GM19438 (cell line): Measurements from ENCODE around the gene RPS6KB1.
"Not testable (repeated sequence)": the region's sequence is repeated elsewhere in the genome, so short reads cannot be mapped to it uniquely, and the experiment has no call there.

Source experiments
- ATAC-seq: cut with Tn5 transposase; IDR thresholded peaks from one replicate; pipeline ENCODE4 v1.9.1; 2021; ENCODE audit warnings: low read depth; ENCODE audit not compliant: unreplicated experiment

RPS6KB1 gene

GRCh38 chr17:59933317-59933716 is 40.4 kb downstream of the RPS6KB1 start:
- ATAC-seq = not testable (repeated sequence)

DNA sequence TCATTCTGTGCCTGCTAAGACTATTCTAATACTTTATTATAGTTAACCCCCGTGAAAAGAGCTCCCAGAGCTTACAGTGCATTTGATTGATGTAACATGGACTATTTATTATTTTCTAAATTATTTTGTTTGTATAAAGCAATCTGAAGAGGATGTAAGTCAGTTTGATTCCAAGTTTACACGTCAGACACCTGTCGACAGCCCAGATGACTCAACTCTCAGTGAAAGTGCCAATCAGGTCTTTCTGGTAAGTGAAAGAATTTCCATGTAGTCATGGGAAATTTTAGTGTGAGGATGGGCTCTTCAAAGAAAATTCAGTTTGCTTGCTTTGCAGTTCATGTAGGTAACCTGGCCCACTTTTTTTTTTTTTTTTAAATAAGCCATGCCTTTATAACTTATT is 47.8 kb downstream of the RPS6KB1 start:
- not testable (repeated sequence) for ATAC-seq

DNA sequence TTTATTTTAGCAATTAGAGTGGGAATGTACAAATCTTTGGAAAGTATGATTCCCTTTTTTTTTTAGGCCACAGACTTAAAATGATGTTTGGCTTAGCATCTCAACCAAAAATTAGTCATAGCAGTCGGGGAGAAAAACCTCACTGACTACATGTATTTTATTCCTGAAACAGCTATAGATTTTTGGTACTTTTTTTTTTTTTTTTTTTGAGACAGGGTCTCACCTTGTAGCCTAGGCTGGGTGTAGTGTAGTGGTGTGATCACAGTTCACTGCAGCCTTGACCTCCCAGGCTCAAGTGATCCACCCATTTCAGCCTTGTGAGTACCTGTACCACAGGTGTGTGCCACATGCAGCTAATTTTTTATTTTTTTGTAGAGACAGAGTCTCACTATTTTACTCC is 48.2 kb downstream of the RPS6KB1 start:
- ATAC-seq = no peak

- ATAC-seq = not testable (repeated sequence)
Observed at GRCh38 chr17:59946433-59946832, 53.5 kb downstream of the RPS6KB1 start.

GRCh38 chr17:59947310-59947709 is 54.4 kb downstream of the RPS6KB1 start:
- not testable (repeated sequence) for ATAC-seq

DNA sequence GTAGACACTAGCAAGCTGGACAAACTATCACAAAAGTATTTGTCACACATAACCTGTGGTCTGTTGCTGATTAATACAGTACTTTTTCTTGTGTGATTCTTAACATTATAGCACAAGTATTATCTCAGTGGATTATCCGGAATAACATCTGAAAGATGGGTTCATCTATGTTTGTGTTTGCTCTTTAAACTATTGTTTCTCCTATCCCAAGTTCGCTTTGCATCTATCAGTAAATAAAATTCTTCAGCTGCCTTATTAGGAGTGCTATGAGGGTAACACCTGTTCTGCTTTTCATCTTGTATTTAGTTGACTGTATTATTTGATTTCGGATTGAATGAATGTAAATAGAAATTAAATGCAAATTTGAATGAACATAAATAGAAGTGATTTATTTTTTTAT is 57.1 kb downstream of the RPS6KB1 start:
- no peak for ATAC-seq

GRCh38 chr17:59954856-59955255 is 61.9 kb downstream of the RPS6KB1 start:
- no peak for ATAC-seq

GRCh38 chr17:59959574-59959973 is 66.7 kb downstream of the RPS6KB1 start:
- ATAC-seq = not testable (repeated sequence)

DNA sequence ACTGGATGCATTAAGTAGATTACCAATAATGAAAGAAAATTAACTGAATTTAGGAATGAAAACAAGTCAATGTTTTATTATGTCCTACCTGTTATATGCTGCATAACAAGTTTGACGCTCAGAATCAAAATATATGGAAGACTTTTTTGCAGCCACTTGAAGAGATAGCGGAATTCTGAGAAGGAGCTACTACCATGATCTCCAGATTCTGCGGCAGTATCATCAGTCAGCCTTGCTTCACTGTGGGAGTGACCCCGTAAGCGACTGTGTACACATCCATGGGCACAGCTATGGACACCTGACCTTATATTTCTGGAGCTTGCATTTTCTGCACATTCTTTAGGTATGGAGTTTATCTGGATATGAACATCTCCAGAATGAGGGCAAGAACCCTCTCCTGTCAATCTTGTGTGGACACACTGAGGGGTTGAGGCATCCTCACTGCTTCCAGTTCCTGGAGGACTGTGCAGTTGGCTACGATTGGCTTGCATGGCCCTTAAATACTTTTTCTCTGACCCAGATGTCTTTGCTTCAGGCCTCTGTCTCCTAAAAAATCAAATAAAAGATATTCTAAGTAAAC is 69.9 kb downstream of the RPS6KB1 start:
- no peak for ATAC-seq

DNA sequence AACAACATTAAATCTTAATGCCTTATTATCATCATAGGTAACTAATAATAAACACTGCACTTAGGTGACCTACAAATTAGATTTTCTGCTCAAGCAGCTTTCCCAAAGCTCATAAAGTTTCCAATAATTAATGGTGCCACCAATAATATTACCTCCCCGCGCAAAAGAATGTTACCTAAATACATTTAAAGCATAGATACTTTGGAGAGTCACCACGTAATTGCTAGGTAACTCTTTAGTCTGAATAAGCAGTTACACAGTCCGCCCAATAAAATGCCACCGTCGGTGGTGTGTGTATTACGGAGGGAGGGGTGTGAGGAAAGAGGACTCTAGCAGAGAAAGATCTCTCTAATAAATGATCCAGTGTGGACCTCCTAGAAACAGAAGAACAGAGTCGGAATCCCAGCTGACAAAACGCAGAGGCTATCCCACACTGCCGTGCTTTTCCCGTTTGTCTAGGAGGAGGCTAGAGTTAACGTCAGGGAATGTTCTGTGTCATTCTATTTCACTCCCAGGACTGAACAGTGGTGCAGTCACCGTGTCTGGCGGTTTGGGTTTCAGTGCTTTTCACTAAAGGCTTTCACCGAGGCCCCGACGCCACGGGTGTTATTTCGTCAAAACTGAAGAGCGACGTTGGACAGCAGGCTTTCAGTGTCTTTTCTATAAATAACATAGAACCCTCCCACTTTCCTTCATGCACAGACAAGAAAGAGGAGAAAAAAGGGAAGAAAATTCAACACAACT is 71.0 kb downstream of the RPS6KB1 start:
- peak; percentile 58 for ATAC-seq

- ATAC-seq = peak; percentile 80
Observed at GRCh38 chr17:59964482-59965328, 71.8 kb downstream of the RPS6KB1 start, which contains the start of gene RNFT1. Gene RNFT1 (minus strand): TSS chr17:59964740. CDS start chr17:59964663, 77 bp downstream.

DNA sequence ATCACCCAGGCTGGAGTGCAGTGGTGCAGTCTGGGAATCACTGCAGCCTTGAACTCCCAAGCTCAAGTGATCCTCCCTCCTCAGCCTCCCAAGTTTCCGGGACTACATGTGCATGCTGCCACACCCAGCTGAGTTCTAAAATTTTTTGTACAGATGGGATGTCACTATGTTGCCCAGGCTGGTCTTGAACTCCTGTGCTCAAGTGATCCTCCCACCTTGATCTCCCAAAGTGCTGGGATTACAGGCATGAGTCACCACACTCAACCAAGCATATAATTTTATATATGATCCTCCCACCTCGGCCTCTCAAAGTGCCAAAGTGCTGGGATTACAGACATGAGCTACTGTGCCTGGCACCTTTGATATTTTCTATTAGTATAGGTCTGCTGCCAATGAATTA is 78.8 kb downstream of the RPS6KB1 start:
- ATAC-seq = not testable (repeated sequence)

DNA sequence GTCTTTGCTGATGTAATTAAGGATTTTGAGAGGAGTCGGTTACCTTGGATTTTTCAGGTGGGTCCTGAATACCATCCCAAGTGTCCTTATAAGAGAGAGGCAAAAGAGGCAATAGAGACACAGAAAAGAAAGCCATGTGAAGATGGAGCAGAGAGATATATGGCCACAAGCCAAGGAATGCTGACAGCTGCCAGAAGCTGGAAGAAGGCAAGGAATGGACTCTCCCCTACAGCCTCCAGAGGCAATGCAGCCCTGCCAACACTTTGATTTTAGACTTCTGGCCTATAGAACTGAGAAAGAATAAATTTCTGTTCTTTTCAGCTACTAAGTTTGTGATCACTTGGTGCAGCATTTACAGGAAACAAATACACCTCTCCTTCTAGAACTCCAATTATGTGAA is 79.9 kb downstream of the RPS6KB1 start:
- no peak for ATAC-seq

- not testable (repeated sequence) for ATAC-seq
Observed at GRCh38 chr17:59973483-59973882, 80.6 kb downstream of the RPS6KB1 start.

DNA sequence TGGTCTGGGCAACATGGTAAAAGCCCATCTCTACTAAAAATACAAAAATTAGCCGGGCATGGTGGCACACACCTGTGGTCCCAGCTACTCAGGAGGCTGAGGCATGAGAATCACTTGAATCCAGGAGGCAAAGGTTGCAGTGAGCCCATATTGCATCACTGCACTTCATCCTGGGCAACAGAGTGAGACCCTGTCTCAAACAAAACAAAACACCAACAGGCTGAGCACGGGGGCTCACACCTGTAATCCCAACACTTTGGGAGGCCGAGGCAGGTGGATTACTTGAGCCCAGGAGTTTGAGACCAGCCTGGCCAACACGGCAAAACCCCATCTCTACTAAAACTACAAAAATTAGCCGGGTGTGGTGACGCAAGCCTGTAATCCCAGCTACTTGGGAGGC is 82.2 kb downstream of the RPS6KB1 start:
- not testable (repeated sequence) for ATAC-seq

- ATAC-seq = not testable (repeated sequence)
Observed at GRCh38 chr17:59996608-59997007, 103.7 kb downstream of the RPS6KB1 start.
